GM18873 (cell line): ENCODE data around the gene SLMAP.

Experiments used
- ATAC-seq: cut with Tn5 transposase; IDR thresholded peaks from one replicate; pipeline ENCODE4 v1.9.1; 2021; ENCODE audit warnings: mild to moderate bottlenecking, moderate library complexity, moderate number of reproducible peaks; ENCODE audit not compliant: unreplicated experiment, low FRiP score

The SLMAP gene

GRCh38 chr3:57927166-57927565 lies 171.1 kb downstream of the SLMAP start:
- ATAC-seq = no peak

DNA sequence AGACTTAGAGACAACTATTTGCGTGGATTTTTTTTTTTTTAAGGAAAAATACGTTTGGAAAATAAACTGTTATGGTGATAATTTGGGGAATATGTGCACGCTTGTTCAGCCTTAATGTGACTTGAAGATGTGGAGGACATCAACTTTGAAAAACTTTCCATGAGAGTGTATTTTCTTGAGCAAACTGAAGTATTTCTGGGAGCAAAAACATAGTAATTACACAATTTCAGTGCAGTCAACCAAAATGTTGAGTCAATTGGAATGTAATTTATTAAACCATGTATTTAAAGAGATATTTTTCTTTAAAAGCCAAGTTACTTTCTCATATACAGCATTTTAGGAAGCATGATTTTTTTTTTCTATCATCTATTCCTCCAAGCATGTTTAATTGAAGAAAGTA lies 171.8 kb downstream of the SLMAP start:
- ATAC-seq = no peak

DNA sequence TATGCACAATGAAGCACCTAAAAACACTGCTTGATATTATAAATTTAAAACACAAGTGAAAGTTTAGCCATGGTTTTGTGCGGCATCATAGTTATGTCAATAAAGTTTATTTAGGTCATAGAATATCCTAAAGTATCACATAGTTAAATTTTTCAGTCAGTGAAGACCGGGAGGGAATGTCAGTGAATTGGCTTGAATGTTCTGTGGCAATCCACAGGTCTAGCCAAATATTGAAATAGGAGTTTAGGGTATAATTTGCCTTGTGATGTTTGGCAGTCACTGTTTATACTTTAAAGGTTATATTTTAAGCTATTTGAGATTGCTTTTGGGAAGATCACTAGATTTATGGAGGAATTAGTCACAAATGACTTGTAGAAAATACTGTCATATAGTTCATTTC lies 172.4 kb downstream of the SLMAP start:
- ATAC-seq = no peak

- no peak for ATAC-seq
These were observed 173.9 kb downstream of the SLMAP start for GRCh38 chr3:57929988-57930387.

DNA sequence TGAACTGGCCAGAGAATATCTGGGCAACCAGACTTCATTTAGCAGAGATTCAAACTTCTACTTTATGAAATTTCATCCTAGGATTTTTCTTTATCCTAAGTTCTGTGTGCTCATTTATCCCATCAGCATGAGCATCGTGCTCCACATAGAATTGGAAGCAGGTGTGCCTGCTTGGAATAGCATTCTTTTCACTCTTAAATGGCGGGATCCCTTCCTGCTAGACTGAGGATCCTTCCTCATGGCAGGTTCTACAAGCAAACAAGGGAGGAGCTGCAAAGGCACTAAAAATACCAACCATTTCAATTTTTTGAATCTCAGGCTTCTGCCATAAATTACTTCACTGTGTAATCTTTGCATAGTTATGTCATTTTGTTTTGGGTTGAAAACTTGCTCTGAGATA lies 177.5 kb downstream of the SLMAP start:
- ATAC-seq = no peak

GRCh38 chr3:57934373-57934772 lies 178.3 kb downstream of the SLMAP start:
- no peak for ATAC-seq

- no peak for ATAC-seq
These were observed 179.4 kb downstream of the SLMAP start for GRCh38 chr3:57935539-57935938.

GRCh38 chr3:57937092-57937491 lies 181.0 kb downstream of the SLMAP start:
- no peak for ATAC-seq

- ATAC-seq = no peak
These were observed 183.7 kb downstream of the SLMAP start for GRCh38 chr3:57939775-57940174.

DNA sequence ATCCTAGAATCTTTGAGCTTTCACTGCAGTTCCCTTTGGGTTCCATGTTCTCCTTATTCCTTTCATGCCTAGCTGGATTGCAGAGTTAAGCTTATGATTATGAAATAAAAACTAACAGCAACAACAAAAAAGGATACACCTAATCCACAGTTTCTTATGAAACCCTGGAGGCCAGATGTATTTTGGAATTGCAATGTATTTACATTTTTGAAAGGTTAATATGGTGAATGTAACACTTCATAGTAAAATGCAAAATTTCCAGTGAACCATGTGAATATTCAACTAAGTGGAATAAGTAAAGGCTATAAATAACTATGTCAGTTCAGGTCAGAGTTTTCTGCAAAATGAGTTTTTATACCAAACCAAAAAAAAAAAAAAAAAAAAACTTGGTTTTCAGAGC lies 186.3 kb downstream of the SLMAP start:
- no peak for ATAC-seq

DNA sequence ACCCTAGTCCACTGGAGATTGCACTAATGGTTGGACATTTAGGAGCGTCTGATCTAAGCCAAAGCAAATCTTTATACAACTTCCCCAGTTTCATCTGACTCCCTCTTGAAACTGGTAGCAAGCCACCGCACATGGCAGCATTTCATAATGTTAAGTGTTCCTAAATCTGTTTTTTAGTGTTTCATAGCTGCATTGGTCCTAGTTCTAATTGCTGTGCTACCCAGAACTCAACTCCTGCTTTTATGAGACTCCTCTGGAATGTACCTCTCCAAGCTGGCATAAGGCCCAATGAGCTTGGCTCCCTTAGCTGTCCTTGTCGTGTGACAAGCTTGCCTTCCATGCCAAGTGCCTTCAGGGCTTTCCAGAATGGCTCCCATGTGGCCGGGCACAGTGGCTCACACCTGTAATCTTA lies 186.8 kb downstream of the SLMAP start:
- ATAC-seq = no peak

GRCh38 chr3:57943525-57944495 lies 187.7 kb downstream of the SLMAP start:
- no peak for ATAC-seq

- ATAC-seq = no peak
These were observed 190.9 kb downstream of the SLMAP start for GRCh38 chr3:57946970-57947381.

- no peak for ATAC-seq
These were observed 192.1 kb downstream of the SLMAP start for GRCh38 chr3:57948080-57948671.

GRCh38 chr3:57948781-57949242 lies 192.7 kb downstream of the SLMAP start:
- no peak for ATAC-seq

DNA sequence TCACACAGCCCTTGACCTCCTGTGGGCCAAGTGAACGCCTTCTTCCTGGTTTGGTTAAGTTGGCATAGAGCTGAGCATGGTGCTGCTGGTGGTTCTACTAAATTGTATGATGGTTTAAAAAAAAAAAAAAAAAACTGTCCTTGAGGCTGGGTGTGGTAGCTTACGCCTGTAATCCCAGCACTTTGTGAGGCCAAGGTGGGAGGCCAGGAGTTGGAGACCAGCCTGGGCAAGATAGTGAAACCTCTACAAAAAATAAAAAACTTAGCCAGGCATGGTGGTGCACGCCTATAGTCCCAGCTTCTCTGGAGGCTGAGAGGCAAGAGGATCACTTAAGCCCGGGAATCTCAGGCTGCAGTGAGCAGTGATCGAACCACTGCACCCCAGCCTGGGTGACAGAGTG lies 193.2 kb downstream of the SLMAP start:
- ATAC-seq = no peak

DNA sequence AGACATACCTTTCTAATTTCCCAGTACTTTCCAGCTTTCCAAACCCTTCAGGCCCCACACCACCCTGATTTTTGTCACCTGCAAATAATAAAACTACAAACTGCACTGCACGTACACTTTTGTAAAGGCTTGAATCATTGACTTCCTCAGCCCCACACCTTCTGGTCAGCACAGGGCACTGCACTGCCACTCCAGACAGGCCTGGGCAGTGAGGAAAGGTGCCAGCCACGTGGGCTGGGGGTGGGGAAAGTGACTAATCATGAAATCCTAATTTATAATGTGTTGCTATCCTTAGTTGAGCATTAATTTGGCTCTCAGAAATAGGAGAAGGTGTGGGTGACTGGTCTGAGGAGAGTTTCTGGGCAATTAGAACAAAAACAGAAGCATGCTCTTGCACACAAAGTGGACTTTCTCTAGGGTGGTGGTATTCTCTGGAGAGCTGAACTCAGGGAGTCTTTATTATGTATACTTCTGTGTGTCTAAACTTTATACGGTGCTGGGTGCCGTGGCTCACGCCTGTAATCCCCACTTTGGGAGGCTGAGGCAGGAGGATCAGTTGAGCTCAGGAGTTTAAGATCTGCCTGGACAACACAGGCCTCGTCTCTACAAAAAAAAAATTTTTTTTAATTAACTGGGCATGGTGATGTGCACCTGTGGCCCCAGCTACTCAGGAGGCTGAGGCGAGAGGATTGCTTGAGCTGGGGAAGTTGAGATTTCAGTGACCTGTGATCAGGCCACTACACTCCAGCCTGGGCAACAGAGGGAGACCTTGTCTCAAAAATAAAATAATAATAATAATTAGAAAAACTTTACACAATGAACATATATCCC lies 193.9 kb downstream of the SLMAP start:
- no peak for ATAC-seq

GRCh38 chr3:57951066-57951882 lies 195.2 kb downstream of the SLMAP start:
- no peak for ATAC-seq

GRCh38 chr3:57952208-57952631 lies 196.1 kb downstream of the SLMAP start:
- no peak for ATAC-seq

- ATAC-seq = no peak
These were observed 196.5 kb downstream of the SLMAP start for GRCh38 chr3:57952651-57953050.
